Fibroblast of the aortic adventitia (primary cell): Measurements from ENCODE around the gene ACOT11. TPM values are rescaled to one million over a fixed set of nuclear protein-coding genes. Genes with fewer than 3 reads are reported as not detected.
"Not testable (repeated sequence)": the region's sequence is repeated elsewhere in the genome, so short reads cannot be mapped to it uniquely, and the experiment has no call there.

Source experiments
- DNase-seq: peaks from one replicate; pipeline ENCODE4 v3.0.0-alpha.2; 2010; ENCODE audit warnings: low read depth
- H3K4me3 ChIP-seq: 2 replicates; pipeline ENCODE4 v1.5.1; 2011; ENCODE audit warnings: low read depth, mild to moderate bottlenecking, control low read depth, low read length, moderate library complexity
- total RNA-seq: library from RNA; depleted of rRNA; stranded (reverse); fragments of >200 nt; gene quantifications from 2 replicates; pipeline ENCODE4 v1.2.3, GENCODE V29; 2012; ENCODE audit warnings: low replicate concordance
- TF ChIP-seq, protein P1 (sequence below): IDR thresholded peaks from 2 replicates; pipeline ENCODE4 v1.5.1; 2011; ENCODE audit warnings: mild to moderate bottlenecking, low read length, control low read depth, inconsistent platforms; ENCODE audit not compliant: insufficient read depth

The ACOT11 gene
- total RNA-seq, 1 donor = 3.9 TPM

DNA sequence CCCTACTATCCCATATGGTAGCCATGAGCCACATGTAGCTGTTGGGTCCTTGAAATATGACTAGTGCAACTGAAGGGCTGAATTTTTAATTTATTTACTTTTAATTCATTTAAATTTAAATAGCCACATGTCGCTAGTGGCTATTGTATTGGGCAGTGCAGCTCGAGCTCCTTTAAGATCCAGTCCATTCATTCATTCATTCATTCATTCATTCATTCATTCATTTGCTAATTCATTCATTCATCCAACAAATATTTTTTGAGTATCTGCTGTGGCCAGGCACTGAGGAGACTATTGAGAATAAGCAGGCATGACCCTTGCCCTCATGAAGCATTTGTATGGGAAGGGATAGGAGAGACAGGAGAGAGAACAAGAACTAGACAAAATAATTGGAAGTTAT, 29.5 kb upstream of the ACOT11 start:
- DNase-seq = no peak
- TF ChIP-seq, protein P1, sequence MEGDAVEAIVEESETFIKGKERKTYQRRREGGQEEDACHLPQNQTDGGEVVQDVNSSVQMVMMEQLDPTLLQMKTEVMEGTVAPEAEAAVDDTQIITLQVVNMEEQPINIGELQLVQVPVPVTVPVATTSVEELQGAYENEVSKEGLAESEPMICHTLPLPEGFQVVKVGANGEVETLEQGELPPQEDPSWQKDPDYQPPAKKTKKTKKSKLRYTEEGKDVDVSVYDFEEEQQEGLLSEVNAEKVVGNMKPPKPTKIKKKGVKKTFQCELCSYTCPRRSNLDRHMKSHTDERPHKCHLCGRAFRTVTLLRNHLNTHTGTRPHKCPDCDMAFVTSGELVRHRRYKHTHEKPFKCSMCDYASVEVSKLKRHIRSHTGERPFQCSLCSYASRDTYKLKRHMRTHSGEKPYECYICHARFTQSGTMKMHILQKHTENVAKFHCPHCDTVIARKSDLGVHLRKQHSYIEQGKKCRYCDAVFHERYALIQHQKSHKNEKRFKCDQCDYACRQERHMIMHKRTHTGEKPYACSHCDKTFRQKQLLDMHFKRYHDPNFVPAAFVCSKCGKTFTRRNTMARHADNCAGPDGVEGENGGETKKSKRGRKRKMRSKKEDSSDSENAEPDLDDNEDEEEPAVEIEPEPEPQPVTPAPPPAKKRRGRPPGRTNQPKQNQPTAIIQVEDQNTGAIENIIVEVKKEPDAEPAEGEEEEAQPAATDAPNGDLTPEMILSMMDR = no peak
- no peak overlapping the region for H3K4me3 ChIP-seq

DNA sequence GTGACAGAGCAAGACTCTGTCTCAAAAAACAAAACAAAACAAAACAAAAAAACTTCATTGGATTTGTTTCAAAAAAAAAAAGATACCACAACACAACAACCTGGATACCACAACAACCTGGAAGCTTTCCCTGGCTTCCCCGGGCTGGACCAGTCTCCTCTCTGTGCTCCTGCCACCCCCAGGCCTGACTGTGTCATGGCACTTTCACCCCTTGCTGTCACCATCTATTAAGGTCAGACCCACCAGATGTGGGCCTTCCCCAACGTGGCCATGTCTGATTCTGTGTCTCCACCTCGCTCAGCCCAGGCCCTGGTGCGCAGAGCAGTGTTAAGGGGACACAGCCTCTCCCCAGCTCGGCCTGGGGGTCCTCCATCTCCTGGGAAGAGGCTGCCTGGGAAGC, 28.3 kb upstream of the ACOT11 start:
- no peak overlapping the region for H3K4me3 ChIP-seq
- no peak for DNase-seq
- TF ChIP-seq, protein P1 = no peak

DNA sequence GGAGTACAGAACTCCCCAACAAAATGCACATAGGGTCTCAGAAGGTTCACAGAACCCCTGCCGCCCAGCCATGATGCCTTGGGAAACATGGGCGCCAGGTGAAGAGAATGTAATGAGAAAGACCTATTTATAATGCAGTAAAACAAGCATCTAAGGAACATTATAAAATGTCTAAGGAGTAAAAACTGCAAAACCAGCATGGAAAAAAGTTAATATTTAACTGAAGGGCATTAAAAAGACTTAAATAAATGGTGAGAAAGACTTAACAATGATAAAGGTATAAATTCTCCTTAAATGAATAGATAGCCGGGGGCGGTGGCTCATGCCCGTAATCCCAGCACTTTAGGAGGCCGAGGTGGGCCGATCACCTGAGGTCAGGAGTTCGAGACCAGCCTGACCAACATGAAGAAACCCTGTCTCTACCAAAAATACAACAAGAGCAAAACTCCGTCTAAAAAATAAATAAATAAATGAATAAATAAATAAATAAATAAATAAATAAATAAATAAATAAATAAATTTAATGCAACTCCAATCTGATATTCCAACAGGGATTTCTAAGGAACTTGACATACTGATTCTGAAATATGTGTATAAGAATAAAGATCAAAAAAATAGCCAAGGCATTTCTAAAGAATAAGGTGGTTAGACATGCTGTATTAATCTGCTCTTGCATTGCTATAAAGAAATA, 27.3 kb upstream of the ACOT11 start:
- TF ChIP-seq, protein P1 = no peak
- H3K4me3 ChIP-seq = no peak overlapping the region
- no peak for DNase-seq

DNA sequence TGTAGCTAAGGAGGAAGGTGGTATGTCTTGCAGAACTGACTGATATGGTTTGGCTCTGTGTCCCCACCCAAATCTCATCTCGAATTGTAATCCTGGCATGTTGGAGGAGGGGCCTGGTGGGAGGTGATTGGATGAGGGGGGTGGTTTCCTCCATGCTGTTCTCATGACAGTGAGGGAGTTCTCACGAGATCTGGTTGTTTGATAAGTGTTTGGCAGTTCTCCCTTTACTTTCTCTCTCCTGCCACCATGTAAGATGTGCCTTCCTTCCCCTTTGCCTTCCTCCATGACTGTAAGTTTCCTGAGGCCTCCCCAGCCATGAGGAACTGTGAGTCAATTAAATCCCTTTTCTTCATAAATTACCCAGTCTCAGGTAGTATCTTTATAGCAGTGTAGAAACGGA, 21.5 kb upstream of the ACOT11 start:
- not testable (repeated sequence) for H3K4me3 ChIP-seq, DNase-seq

DNA sequence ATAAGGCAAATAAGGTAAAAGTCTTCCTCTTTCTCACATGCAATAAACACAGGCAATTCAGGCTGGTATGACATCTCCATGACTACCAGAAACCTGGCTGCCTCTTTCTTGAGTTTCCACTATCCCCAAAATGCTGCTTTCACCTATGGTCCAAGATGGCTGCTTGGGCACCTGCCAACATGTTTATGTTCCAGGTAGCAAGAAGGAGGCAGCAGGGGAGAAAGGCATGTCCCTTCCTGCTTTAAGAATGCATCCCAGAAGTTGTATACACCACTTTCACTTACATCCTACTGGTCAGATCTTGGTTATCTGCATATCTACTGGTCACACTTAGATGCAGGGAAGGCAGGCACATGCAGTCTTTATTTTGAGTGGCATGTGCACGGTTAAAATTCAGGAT, 19.4 kb upstream of the ACOT11 start:
- no peak overlapping the region for H3K4me3 ChIP-seq
- TF ChIP-seq, protein P1 = no peak
- DNase-seq = no peak

DNA sequence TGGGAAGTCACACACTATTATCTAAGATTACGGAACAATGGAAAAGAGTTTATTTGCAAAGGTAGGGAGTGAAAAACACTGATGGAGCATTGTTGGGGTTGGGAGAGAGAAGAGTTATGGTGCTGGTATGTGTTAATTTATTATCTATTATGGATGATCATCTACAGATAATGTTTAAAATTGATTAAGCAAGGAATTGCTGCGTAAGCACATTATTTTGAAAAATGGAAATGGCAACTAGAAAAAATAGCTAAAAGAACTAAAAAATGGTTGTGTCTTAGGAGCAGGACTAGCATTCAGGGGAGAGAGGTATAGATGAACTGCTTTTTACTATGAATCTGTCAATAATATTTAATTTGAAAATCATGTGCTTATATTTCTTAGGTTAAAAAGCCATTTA, 16.0 kb upstream of the ACOT11 start:
- TF ChIP-seq, protein P1 = no peak
- DNase-seq = no peak
- no peak overlapping the region for H3K4me3 ChIP-seq

DNA sequence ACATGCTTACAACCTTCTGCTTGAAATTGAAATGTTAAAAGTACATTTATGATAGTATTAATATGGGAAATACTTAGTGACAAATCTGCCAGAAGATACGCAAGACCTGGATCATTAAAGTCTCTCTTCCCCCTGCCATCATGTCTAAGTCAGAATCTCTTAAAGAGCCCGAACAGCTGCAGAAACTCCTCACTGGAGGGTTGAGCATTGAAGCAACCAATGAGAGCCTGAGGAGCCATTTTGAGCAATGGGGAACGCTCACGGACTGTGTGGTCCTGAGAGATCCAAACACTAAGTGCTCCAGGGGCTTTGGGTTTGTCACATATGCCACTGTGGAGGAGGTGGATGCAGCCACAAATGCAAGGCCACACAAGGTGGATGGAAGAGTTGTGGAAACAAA, 11.4 kb upstream of the ACOT11 start:
- not testable (repeated sequence) for H3K4me3 ChIP-seq, DNase-seq

DNA sequence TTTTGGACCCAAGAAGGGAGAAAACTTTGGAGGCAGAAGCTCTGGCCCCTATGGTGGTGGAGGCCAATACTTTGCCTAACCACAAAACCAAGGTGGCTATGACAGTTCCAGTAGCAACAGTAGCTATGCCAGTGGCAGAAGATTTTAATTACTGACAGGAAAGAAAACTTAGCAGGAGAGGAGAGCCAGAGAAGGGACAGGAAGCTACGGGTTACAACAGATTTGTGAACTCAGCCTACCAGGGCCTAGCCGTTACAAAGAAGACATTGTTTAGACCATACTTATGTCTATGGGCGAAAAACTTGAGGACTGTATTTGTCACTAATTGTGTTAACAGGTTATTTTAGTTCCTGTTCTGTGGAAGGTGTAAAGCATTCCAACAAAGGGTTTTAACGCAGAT, 10.4 kb upstream of the ACOT11 start:
- TF ChIP-seq, protein P1 = no peak
- H3K4me3 ChIP-seq = no peak overlapping the region
- no peak for DNase-seq
